Astrocyte of the hippocampus (primary cell): ENCODE measurements around the gene SMIM7.
"Not testable (repeated sequence)": the region's sequence is repeated elsewhere in the genome, so short reads cannot be mapped to it uniquely, and the experiment has no call there.

Source experiments
- DNase-seq: peaks from one replicate; pipeline ENCODE4 v3.0.0; 2011; ENCODE audit warnings: low read depth, low spot score

SMIM7 gene

DNA sequence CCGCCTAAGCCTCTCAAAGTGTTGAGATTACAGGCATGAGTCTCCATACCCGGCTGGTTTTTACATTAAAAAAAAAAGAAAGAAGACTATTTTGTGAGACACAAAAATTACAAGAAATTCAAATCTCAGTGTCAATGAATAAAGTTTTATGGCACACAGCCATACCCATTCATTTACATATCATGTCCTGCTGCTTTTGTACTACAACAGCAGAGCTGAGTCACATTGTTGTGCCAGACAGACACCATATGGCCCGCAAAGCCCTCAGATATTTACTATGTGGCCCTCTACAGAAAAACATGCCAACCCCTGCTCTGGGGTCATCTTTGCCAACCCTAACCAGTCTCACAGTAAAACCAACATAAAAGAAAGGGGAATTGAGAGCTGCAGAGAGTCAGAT, 5.3 kb downstream of the SMIM7 start:
- DNase-seq, result peak; percentile 25

DNA sequence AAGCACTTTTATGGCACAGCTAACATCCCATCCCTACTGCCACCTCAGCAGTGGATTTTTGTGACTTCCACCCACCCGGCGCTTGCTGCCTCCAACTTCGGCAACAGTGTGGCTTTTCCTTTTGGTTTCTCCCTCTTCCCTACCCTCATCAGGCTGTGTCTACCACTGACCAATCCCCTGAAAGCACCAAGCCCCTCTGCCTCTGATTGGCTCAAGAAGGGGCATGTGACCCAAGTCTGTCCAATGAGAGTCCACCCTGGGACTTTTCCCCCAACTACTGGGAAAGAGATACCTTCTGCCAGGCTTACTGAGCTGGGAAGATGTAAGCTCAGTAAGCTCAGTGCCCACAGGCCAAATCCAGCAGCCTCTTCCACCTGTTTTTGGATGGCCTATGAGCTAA, 5.8 kb downstream of the SMIM7 start:
- peak; percentile 7 for DNase-seq

DNA sequence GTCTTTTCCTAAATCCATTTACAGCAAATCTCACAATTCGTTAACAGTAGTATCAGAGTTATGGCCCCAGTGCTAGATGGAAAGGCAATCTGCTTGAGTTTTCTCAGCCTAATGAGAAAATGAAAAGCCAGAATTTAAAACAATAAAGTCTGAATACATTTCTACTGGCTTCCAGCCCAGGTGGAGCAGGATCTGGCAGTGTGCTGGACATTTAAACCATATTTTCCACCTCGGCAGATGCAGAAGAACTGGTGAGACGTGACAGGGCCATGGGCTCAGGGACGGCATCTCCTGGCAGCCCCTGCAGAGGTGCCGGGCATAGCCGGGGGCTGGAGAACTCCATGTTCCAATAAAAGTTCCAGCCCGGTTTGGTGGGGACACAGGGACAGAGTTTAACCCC, 7.1 kb downstream of the SMIM7 start:
- no peak for DNase-seq

DNA sequence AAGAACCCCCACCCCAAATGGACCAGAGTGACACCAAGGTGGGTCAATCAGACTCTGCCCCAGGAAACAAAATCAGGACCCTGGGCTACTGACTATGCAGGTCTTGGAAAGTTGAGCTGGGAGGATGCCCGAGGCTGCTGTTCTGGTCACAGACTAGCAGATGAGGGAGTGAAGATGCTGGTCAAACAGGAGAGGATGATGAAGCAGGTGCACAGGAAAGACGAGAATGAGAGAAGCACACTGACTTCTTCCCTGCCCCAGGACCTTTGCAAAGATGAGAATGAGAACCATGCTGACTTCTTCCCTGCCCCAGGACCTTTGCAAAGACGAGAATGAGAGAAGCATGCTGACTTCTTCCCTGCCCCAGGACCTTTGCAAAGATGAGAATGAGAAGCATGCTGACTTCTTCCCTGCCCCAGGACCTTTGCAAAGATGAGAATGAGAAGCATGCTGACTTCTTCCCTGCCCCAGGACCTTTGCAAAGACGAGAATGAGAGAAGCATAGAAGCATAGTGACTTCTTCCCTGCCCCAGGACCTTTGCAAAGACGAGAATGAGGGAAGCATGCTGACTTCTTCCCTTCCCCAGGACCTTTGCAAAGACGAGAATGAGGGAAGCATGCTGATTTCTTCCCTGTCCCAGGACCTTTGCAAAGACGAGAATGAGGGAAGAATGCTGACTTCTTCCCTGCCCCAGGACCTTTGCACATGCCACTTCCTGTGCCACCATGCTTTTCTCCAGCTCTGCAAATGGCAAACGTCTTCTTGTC, 8.3 kb downstream of the SMIM7 start:
- DNase-seq, result not testable (repeated sequence)

- DNase-seq, result no peak
Measured at GRCh38 chr19:16650821-16651220, 9.1 kb downstream of the SMIM7 start.

- DNase-seq, result no peak
Measured at GRCh38 chr19:16649734-16650133, 10.2 kb downstream of the SMIM7 start.

DNA sequence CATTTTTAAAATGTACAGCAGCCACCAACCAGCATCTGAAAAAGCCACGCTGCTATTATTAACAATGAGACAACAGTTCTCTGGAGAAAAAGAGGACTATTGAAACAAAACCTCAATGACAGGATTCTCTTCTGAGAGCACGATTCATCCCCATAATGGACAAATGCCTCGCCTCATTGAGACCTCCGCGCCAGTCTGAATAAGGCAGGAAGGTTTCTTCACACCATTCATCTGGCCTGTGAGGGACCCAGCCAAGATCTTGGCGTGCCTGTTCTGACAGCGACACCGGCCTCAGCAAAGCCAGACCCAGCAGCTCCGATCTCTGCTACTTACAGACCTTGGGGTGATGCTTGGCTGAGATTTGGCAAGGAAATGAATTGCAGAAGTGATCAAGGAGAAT, 14.8 kb downstream of the SMIM7 start:
- DNase-seq, result no peak

- no peak for DNase-seq
Measured at GRCh38 chr19:16641695-16642094, 18.2 kb downstream of the SMIM7 start.

DNA sequence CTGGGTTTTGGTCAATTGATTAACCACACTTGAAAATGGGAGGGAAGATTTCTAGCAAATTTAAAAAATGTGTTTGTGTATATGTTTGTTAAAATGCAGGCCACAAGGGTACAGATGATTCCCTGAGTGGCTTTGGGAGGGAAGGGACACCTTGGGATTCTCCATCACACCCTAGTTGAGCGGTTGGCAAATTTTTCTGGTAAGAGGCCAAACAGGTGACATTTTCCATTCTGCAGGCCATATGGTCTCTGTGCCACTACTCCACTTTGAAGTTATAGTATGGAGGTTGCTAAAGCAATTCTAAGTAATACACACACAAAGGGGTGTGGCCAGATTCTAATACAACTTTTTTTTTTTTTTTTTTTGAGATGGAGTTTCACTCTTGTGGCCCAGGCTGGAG, 19.0 kb downstream of the SMIM7 start:
- DNase-seq, result no peak

DNA sequence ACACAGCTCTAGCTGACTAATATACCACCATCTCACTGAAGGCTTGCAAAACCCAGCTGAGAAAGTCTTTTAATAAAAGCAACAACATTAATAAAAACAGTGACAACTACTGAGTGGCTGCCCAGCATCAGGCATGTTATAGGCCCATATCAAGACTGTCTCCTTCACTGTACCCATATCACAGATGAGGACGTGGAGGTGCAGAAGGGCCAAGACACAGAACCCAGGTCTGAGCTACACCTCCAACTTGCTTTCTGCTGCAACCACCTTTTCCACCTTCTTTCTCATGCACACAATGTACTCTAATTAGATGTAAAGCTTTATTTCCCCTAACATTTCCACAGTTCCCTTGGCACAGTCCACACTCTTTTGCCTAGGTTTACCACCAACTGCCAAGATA, 21.3 kb downstream of the SMIM7 start:
- no peak for DNase-seq

DNA sequence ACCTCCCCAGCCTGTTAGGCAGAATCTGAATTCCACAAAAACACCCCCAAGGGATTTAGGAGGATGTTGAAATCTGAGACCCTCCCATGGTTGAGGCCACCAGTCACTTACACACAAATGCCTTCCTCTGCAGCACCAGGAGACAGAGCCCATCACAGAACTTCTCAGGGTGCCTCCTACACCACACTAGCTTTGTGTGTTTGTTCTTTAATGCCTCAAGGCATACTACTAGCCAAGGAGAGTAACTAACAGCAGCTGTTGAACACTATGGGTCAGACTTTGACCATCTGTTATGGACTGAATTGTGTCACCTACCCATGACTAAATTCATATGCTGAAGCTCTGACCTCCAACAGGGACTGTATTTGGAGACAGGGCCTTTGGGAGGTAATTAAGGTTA, 22.4 kb downstream of the SMIM7 start:
- no peak for DNase-seq

DNA sequence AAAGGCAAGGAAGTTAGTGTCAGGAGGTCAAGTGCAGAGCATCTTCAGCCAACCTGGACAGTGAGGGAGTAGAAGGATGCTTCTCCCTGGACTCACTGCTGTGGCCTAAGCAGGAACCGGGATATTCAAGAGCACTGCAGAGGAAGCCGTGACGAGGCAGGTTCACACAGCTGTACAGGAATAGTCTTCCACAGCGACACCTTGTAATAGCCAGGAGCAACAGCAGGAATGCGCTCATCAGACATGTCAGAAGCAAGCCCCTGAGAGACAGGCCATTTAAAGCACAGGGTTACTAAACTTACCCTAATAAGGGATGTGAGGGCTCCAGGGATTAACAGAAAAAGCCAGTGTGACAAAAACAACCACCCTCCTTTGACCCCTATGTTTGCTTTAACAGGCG, 28.5 kb downstream of the SMIM7 start:
- DNase-seq, result no peak

DNA sequence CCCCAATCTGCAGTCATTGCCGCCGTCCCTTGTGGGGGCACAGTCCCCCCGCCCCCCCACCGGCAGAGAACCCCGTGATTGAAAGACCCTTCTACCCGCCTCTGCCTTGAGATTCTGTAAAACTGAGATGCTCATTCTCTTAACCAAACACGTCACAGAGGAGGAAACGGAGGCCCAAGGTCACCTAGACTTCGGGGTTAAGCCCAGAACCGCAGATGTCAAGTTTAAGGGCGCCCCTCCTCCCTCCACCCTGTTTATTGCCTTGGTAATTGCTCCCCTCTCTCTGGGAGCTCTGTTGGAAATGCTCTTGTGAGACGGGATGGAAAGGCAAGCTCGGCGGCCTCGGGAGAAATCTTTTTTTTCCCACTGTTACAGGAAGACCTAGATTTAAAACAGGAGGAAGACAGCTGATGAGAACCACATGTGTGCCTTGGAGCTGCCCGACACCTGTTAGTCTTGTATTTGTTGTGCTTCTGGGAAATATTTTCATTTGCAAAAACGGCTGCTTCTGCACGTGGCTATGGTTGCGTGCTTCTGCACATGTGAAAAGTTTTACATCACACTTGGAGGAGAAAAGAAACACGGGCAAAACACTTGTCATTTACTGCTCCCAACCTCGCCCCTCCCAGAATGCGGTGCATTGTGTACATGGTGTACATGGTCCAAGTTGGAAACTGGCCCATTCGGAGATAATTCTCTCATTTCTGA, 30.8 kb downstream of the SMIM7 start:
- no peak for DNase-seq

DNA sequence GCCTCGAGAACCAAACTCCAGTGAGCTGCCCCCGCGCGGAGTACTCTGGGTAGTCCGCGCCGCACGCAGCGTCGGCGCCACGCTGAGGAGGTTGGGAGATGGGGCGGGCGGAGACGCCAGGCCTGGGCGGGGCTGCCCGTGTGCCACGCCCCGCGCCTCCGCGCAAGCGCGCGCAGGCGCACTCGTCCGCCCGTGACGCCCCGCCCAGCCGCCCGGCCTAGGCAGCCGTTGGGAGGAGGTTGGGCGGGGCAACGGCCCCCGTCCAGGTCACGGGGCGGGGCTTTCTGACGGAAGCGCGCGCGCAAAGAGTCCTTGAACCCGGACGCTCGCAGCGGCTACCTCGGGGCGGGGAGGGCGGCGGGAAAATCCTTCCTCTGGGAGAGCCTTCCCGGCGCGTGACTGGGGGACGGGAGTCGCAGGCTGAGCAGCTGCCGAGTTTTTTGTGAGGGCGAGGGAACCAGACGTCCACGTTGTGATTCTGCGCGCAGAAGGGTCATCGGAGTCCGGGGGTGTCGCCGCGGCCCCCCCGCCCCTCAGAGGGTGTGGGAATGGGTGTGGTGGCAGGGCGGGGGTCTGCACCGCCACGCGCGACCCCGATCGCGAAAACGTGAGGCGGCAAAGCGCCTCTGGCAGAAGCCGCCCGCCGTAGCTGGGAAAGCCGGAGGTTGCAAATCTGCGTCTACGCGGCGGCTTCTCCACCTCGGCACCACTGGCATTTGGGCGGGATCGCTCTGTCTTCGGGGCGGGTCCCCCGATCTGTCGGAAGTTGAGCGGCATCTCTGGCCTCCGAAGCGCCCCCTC, 31.6 kb downstream of the SMIM7 start, which contains the start of gene MED26:
Gene MED26 (minus strand): TSS at position 22 of the 801 bp plus-strand sequence. CDS start 261 bp downstream, outside the sequence.
- DNase-seq, result peak; percentile 99

GRCh38 chr19:16627928-16628182, 32.1 kb downstream of the SMIM7 start:
- DNase-seq, result no peak

DNA sequence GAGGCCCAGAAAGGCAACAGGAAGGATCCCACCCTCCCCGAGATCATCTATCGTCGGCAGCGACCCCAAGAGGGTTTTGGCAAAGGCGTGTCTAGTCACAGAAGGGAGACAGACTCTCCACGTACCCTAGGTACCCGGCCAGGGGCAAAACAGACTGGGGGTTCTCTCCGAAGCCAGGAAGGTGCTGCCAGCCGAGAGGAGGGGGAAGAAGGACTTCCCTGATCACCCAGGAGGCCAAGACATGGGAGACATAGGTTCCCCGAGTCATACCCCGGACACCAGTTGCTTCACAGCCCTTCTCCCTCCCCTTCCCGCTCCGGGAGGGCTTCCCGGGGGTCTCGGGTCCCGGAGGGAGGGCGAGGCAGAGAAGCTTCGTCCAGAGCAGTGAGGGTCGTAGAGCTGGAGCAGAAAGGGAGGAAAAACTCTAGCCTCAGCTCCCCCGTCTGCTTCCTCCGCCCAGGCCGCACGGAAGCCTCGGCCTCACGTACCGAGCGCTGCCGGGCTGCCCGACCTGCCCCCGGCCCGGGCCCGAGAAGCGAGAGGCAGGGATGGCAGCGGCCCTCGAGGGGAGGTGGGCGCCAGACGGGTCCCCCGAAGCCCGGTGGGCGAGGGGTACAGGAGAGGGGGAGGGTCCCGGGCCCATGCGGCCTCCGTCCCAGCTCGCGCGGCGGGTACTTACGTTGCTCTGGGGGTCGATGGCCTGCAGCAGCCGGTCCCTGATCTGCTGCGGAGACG, 32.6 kb downstream of the SMIM7 start:
- peak; percentile 29 for DNase-seq

DNA sequence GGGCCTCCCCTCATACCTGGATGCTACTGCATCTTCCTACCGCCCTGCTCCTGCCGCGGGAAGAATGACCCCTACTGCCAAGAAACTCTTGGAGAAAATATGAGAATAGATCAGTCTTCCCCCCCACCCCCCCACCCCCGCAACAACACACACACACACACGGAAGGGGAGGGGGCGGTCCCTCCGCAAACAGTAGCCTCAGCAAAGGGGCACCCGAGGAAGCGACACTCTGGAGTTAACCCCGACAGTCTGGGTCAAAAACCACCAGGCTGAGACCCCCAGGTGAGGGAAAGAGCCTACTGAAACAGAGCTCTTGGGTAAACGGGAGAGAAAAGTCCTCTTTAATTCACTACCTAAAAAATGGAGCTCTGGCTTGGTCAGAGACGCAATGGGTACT, 33.1 kb downstream of the SMIM7 start:
- DNase-seq, result peak; percentile 28

GRCh38 chr19:16625163-16625958, 34.6 kb downstream of the SMIM7 start:
- no peak for DNase-seq

GRCh38 chr19:16624236-16624635, 35.7 kb downstream of the SMIM7 start:
- no peak for DNase-seq

DNA sequence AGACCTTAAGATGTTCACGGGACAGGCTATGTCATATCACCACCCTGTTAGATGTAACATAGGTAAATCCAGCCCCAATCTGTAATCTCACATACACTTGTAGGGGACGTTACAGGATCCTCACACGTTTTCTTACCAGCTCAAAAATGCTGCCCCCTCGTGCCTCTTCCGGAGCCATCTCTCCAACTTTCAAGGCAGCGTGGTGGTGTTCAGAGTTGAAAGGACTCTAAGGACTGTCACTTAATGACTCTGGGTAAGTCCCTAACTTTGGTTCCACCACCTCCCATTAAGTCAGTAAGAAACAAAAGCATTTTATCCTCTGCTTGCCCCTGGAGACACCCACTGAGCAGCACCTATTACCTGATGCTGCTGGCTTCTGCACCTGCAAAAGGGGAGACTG, 36.4 kb downstream of the SMIM7 start:
- DNase-seq, result no peak

DNA sequence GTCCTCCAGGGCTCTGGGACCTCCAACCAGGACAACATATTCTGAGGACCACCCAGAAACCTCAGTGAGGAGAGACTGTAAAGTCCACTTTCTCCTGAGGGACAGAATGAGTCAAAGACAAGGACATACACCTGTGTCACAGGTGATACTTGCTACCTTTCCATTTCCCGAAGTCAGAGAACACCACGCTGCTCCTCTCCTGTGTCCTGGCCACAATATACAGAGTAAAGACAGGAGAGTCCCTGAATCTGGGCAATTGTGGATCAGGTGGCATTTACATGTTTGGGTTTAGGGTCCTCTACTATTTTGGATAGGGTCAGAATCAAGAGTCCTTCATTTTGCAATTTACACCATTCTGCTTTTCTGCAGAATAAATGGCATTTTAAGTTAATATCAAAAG, 36.9 kb downstream of the SMIM7 start:
- DNase-seq, result no peak
